GM10266 (cell line): ENCODE data around the gene DSC2.

Experiments
- DNase-seq: peaks from one replicate; pipeline ENCODE4 v3.0.0; 2012; ENCODE audit errors: extremely low spot score
- TF ChIP-seq, protein P1 (sequence below): IDR thresholded peaks from 2 replicates; pipeline ENCODE4 v1.5.1; 2012; ENCODE audit warnings: mild to moderate bottlenecking, low read depth; ENCODE audit not compliant: control insufficient read depth, insufficient read depth; ENCODE audit errors: missing control alignments

DSC2 gene

DNA sequence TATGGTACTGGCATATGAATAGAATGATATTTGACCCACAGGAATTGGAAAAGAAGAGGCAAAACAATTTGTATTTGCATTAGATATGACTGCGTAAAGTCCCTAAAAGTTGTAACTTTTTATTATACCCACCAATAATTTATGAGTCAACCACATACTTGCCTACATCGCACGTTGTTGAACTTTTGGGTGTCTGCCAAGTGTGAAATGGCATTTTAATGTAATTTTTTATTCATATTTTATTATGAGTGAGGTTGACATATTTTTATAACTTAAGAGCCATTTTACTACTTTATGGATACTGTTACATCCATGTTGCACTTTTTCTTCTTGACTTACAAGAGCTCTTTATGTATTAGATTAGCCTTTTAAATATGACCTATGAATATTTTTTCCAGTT is 4.6 kb downstream of the DSC2 start:
- TF ChIP-seq, protein P1, sequence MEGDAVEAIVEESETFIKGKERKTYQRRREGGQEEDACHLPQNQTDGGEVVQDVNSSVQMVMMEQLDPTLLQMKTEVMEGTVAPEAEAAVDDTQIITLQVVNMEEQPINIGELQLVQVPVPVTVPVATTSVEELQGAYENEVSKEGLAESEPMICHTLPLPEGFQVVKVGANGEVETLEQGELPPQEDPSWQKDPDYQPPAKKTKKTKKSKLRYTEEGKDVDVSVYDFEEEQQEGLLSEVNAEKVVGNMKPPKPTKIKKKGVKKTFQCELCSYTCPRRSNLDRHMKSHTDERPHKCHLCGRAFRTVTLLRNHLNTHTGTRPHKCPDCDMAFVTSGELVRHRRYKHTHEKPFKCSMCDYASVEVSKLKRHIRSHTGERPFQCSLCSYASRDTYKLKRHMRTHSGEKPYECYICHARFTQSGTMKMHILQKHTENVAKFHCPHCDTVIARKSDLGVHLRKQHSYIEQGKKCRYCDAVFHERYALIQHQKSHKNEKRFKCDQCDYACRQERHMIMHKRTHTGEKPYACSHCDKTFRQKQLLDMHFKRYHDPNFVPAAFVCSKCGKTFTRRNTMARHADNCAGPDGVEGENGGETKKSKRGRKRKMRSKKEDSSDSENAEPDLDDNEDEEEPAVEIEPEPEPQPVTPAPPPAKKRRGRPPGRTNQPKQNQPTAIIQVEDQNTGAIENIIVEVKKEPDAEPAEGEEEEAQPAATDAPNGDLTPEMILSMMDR: no peak
- DNase-seq: no peak

DNA sequence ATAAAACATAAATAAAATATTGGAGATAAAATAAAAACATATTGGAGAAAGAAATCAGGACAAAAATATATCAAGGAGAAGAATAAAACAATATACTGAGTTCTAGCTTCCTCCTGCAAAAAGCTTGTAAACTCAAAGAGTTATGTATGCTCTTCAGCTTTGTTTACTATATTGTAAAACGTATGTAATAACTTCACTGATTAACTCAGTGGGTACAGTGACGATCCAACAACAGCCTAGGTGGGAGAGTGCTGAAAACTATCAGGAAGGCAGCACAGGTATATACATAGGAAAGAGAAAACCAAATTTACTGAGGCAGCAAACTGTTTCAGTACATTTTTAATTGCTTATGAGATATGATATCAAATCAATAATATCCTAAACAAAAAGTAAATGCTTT is 8.3 kb downstream of the DSC2 start:
- DNase-seq: no peak
- TF ChIP-seq, protein P1: no peak

DNA sequence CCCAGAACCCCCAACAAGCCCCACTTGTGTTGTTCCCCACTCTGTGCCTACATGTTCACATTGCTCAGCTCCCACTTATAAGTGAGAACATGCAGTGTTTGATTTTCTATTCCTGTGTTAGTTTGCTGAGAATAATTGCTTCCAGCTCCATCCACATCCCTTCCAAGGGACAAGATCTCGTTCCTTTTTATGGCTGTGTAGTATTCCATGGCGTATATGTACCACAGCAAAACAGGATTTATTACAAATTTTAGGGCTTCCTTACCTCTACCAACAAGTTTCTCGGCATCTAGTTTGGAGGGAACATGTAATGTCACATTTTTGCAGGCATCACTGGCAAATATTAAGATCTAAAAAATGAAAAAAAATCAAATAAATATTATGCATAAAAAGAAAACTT is 8.9 kb downstream of the DSC2 start:
- DNase-seq: no peak
- TF ChIP-seq, protein P1: no peak

DNA sequence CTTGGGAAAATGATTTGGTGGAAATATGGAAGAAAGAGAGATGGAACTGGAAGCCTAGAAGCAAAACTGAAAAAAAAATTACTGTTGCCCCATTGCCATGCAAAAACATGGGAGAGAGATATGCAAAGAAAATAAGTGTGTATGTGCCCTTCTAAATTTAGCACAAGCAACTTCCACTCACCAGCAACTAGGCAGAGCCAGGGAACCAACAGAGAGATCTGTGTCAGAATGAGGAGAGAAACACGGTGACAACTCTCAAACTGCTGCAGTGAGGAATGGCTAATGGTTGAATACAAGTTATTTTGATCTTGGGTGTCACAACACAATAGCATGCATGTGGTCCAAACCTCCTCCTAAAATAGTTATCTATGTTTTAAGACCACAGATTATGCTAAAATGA is 10.9 kb downstream of the DSC2 start:
- DNase-seq: no peak
- TF ChIP-seq, protein P1: no peak

DNA sequence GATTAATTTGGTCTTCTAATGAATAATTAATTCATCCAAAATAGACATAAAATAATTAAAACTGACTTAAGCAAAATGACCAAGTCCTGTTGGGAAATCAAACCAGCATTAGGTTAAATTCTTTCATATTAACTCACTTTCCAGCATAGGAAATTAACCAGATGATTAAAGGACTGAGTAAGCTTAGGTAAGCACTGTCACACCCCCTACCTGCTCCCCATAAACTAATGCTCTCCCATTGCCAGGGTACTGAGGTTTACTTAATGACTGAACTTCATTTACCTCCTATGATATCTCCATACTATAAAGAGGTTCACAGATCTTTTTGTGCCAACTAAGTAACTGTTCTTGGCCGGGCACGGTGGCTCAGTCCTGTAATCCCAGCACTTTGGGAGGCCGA is 13.7 kb downstream of the DSC2 start:
- TF ChIP-seq, protein P1: no peak
- no peak for DNase-seq

DNA sequence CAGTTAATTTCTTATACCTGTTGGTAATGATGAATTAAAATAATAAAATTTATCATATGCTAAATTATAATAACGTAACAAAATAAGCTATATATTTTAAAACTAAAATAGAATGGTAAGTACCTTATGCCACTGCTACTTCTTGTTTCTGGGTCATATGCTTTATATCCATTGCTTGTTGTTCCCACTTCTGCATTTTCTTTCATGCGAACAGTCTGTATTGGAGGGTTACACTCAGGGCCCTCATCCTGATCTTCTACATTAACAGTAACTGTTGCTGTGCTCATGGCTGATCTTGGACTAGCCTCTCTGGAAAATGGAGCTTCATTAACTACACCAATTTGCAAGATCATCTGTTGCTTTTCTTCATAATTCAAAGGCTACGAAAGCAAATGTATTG is 22.2 kb downstream of the DSC2 start:
- TF ChIP-seq, protein P1: no peak
- DNase-seq: no peak

DNA sequence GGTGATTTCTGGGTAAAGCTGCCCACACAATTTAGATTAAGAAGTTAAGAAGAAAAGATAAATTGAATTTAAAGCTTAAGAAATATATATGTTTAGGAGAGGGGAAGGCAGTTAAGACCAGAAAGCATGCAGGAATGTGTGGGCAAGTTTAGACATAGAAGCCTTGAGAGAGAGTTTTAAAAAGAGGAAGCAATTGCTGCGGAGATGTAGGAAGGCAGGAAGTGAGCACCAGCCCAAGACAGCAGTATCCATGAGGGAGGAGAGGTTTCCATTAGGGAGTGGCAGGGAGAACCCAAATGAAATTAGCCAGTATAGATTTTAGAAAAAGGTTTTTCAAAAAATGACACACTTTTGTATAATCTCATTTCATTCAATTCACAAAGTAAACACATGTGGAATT is 24.3 kb downstream of the DSC2 start:
- TF ChIP-seq, protein P1: no peak
- no peak for DNase-seq
